Transverse colon (tissue), 4 donors: ENCODE results near the gene GNAS. TPM values are rescaled to one million over a fixed set of nuclear protein-coding genes. Genes with fewer than 3 reads are reported as not detected.

Experiments used
- DNase-seq: peaks from one replicate; pipeline ENCODE4 v3.0.0-alpha.2; 2019
- H3K27ac ChIP-seq, 4 donors: fragments of 200-600 bp; sonication (generic); 2 replicates each; pipeline ENCODE4 v1.5.1; 2016 to 2018; ENCODE audit warnings: inconsistent platforms in 4 of 4
- H3K27me3 ChIP-seq: fragments of 200-600 bp; sonication (generic); 2 replicates; pipeline ENCODE4 v1.5.1; 2017; ENCODE audit warnings: inconsistent platforms
- H3K36me3 ChIP-seq, 4 donors: fragments of 200-600 bp; sonication (generic); 2 replicates each; pipeline ENCODE4 v1.5.1; 2017 to 2019; ENCODE audit warnings: inconsistent platforms in 4 of 4
- H3K4me1 ChIP-seq, 4 donors: fragments of 200-600 bp; sonication (generic); 2 replicates each; pipeline ENCODE4 v1.5.1; 2017 to 2020; ENCODE audit warnings: inconsistent platforms in 4 of 4
- H3K4me3 ChIP-seq, 4 donors: fragments of 200-600 bp; sonication (generic); 1 replicate in 1 of 4; 2 replicates in 3 of 4; pipeline versions ENCODE4 v1.5.1 to v1.6.1; 2017 to 2019; ENCODE audit warnings: inconsistent platforms in 4 of 4
- H3K9me3 ChIP-seq, 2 donors: fragments of 200-600 bp; sonication (generic); 2 replicates each; pipeline ENCODE4 v1.5.1; 2017 to 2019; ENCODE audit warnings: inconsistent platforms in 2 of 2
- EP300 ChIP-seq: sonication (generic); formaldehyde crosslinking; IDR thresholded peaks from one replicate; pipeline ENCODE4 v1.6.1; 2017; ENCODE audit warnings: antibody characterized with exemption, low read depth
- POLR2A ChIP-seq: fragments of 450-650 bp; IDR thresholded peaks from one replicate; pipeline ENCODE4 v1.6.1; 2016; ENCODE audit warnings: antibody characterized with exemption, mild to moderate bottlenecking, moderate library complexity
- POLR2AphosphoS5 ChIP-seq, 3 donors: sonication (generic); formaldehyde crosslinking; IDR thresholded peaks; one replicate each; pipeline ENCODE4 v1.6.1; 2016; ENCODE audit warnings: antibody characterized with exemption in 3 of 3
- WGBS, 2 donors: methylation state at CpG; one replicate each; pipeline ENCODE4 v1.1.5; 2018; ENCODE audit warnings: low coverage in 1 of 2; 5-methylcytosine and 5-hydroxymethylcytosine counted together
- in situ Hi-C, 4 donors: fragments of 200-750 bp; cut with MboI; loops; one replicate each; pipeline versions ENCODE4 v1.15.0 to v1.15.1; 2017; ENCODE audit warnings: low sequenced_read_pairs in 3 of 4, low pct_ligation_motif_present in 1 of 4, low pct_unique_long_range_greater_than_20kb in 1 of 4
- intact Hi-C: fragments of 100-400 bp; cut with DNase I; formaldehyde crosslinking; loops from one replicate; pipeline ENCODE4 v1.15.1; 2023; ENCODE audit warnings: low total_unique reads
- total RNA-seq, 4 donors: library from RNA; depleted of rRNA; stranded (reverse); fragments of >200 nt; gene quantifications; one replicate each; pipeline ENCODE4 v1.1.0, GENCODE V29; 2016
- TF ChIP-seq, protein P1 (sequence below), 5 experiments: fragments of 200-600 bp in 3 of 5; fragments of 450-650 bp in 2 of 5; sonication (generic) in 3 of 5; IDR thresholded peaks; 1 replicate in 2 of 5; 2 replicates in 3 of 5; pipeline ENCODE4 v1.5.1; 2016 to 2017; ENCODE audit warnings: antibody characterized with exemption in 5 of 5, inconsistent platforms in 3 of 5, mild to moderate bottlenecking in 2 of 5, moderate library complexity in 1 of 5

Gene GNAS
- total RNA-seq, 4 donors from 2014 or later, result 501 to 716 (median 535) TPM

DNA sequence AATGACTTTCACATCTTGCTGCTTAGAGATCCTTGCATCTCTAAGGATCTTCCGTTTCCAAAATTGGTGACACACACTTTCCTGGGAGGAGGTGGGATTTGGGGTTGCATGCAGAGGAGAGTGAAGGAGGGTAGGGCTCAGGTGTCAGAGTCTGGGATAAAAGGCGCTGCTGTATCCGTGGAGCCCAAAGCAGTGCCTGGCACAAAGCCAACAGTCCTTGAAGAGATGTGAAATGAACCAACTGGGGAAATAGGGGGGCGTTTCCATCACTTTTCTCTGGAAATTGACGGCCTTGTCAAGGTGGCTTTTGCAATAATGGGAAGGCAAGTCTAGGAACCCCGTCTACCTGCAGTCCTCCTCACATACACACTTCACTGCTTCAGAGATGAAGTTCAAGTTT is 69.0 kb downstream of the GNAS start:
- H3K27me3 ChIP-seq, result no peaks in the 10 kb centered on the region
- no peak overlapping the region for H3K27ac ChIP-seq
- in situ Hi-C loops, result no loop called here
- DNase-seq, result no peak
- no peaks in the 10 kb centered on the region for H3K4me1 ChIP-seq
- H3K9me3 ChIP-seq, result no peaks in the 10 kb centered on the region
- H3K4me3 ChIP-seq, result no peak overlapping the region
- WGBS, 2 donors, result 75 to 81% methylated on average over 6 of the region's 6 CpGs
- intact Hi-C loops, result no loop called here
- H3K36me3 ChIP-seq, result no peaks in the 10 kb centered on the region
- TF ChIP-seq POLR2A (no peak), EP300 (no peak), POLR2AphosphoS5 (IDR thresholded peaks at IDR 0.05) (no peak)
- TF ChIP-seq, protein P1, sequence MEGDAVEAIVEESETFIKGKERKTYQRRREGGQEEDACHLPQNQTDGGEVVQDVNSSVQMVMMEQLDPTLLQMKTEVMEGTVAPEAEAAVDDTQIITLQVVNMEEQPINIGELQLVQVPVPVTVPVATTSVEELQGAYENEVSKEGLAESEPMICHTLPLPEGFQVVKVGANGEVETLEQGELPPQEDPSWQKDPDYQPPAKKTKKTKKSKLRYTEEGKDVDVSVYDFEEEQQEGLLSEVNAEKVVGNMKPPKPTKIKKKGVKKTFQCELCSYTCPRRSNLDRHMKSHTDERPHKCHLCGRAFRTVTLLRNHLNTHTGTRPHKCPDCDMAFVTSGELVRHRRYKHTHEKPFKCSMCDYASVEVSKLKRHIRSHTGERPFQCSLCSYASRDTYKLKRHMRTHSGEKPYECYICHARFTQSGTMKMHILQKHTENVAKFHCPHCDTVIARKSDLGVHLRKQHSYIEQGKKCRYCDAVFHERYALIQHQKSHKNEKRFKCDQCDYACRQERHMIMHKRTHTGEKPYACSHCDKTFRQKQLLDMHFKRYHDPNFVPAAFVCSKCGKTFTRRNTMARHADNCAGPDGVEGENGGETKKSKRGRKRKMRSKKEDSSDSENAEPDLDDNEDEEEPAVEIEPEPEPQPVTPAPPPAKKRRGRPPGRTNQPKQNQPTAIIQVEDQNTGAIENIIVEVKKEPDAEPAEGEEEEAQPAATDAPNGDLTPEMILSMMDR (IDR thresholded peaks at IDR 0.05), result no peak

DNA sequence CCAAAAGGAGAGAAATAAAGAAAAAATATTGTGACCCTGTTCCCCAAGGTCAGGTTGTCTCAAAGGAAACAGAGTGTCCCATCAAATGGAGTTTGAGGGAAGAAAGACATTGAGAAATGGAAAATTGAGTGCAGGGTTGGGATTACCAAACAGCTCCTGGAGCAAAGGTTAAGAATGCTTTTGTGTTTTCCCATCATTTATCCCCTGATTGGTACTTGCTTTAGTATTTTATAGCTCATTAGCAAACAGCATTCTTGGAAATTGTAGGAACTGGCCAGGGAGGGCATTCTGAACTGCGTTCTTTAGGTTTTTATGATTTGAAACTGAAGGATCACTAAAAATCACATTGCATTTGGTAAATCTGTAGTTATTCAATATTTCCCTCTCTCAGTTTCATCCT is 69.5 kb downstream of the GNAS start:
- Histone ChIP-seq H3K36me3 (no peaks in the 10 kb centered on the region), H3K27ac (no peak overlapping the region), H3K27me3 (no peaks in the 10 kb centered on the region), H3K9me3 (no peaks in the 10 kb centered on the region), H3K4me1 (no peaks in the 10 kb centered on the region), H3K4me3 (no peak overlapping the region)
- WGBS, 2 donors, result 17 to 53% methylated on average over 1 of the region's 1 CpG
- intact Hi-C loops, result no loop called here
- in situ Hi-C loops, result no loop called here
- no peak for DNase-seq
- TF ChIP-seq, protein P1 (IDR thresholded peaks at IDR 0.05), result no peak

DNA sequence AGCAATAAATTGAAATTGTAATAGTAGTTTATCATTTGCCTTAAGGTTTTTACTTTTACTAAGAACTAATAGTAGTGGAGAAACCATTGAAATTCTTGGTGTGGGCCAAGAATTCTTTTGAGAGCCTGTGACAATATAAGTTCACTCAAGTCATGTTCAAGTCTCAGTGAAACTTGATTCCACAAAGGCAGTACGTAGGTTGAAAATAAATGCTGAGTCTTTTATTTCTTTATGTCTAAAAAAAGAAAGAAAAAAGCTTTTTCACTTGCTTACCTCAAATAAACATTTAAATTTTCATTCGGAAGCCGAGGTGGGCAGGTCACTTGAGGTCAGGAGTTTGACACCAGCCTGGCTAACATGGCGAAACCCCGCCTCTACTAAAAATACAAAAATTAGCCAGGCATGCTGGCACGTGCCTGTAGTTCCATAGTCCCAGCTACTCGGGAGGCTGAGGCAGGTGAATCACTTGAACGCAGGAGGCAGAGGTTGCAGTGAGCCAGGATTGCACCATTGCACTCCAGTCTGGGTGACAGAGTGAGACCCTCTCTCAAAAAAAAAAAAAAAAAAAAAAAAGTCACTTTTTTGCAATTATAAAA is 70.7 kb downstream of the GNAS start:
- in situ Hi-C loops, result no loop called here

DNA sequence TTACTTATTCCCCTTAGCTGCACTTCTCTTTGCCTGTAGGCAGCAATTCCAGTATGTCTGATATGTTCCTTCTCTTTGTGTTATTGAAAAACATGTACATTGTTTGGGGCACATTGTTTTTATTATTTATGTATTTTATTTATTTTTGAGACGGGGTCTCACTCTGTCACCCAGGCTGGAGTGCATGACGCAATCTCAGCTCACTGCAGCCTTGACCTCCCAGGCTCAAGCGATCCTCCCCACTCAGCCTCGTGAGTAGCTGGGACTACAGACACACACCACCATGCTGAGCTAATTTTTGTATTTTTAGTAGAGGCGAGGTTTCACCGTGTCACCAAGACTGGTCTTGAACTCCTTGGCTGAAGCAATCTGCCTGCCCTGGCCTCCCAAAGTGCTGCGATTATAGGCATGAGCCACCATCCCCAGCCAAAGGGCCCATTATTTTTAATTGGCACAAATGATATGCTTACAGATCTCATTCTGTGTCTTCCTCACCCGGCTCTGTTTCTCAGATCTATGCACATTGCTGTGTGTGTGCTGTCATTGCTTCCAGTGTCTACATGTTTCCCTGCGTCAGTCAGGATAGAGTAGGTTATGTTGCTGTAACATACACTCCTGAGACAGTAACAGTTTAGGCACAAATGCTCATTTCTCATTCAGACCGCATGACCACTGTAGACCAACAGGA is 74.4 kb downstream of the GNAS start:
- in situ Hi-C loops (no loop called here), intact Hi-C loops (no loop called here)
- TF ChIP-seq POLR2A (no peak), POLR2AphosphoS5 (IDR thresholded peaks at IDR 0.05) (no peak), EP300 (no peak)
- TF ChIP-seq, protein P1 (IDR thresholded peaks at IDR 0.05), result no peak
- no peaks in the 10 kb centered on the region for H3K36me3 ChIP-seq
- H3K9me3 ChIP-seq, result no peaks in the 10 kb centered on the region
- no peak overlapping the region for H3K27ac ChIP-seq
- no peaks in the 10 kb centered on the region for H3K4me1 ChIP-seq
- H3K27me3 ChIP-seq, result no peaks in the 10 kb centered on the region
- 92 to 94% methylated on average over 9 to 10 of the region's 10 CpGs for WGBS, 2 donors
- H3K4me3 ChIP-seq, result no peak overlapping the region
- no peak for DNase-seq

More for the DNA sequence above, 70.7 kb downstream of the GNAS start:
- 80 to 87% methylated on average over 8 of the region's 8 CpGs for WGBS, 2 donors
- intact Hi-C loops, result no loop called here
- H3K9me3 ChIP-seq, result no peaks in the 10 kb centered on the region
- H3K27me3 ChIP-seq, result no peaks in the 10 kb centered on the region
- TF ChIP-seq, protein P1 (IDR thresholded peaks at IDR 0.05), result no peak
- TF ChIP-seq EP300 (no peak), POLR2AphosphoS5 (IDR thresholded peaks at IDR 0.05) (no peak), POLR2A (no peak)
- H3K36me3 ChIP-seq, result no peaks in the 10 kb centered on the region
- no peak overlapping the region for H3K4me3 ChIP-seq
- no peak for DNase-seq
- no peaks in the 10 kb centered on the region for H3K4me1 ChIP-seq
- no peak overlapping the region for H3K27ac ChIP-seq
